B cell (primary cell): ENCODE results near the gene DAZAP2. TPM values are rescaled to one million over a fixed set of nuclear protein-coding genes. Genes with fewer than 3 reads are reported as not detected.

Source experiments
- ATAC-seq: fragments of 200-7000 bp; cut with Tn5 transposase; one replicate; pipeline ENCODE4 v1.10.0; 2021; ENCODE audit warnings: low read depth, mild to moderate bottlenecking, moderate number of reproducible peaks, moderate library complexity
- CTCF ChIA-PET: fragments of 350-600 bp; sonication (Branson Sonifier 250); formaldehyde crosslinking; loops from one replicate; lab custom pipeline; 2021; ENCODE audit warnings: antibody characterized with exemption, inconsistent platforms; lab: Charles Lee
- POLR2A ChIA-PET: fragments of 350-600 bp; sonication (Branson Sonifier 250); formaldehyde crosslinking; loops from one replicate; lab custom pipeline; 2021; ENCODE audit warnings: antibody characterized with exemption; lab: Charles Lee
- DNase-seq: peaks from one replicate; pipeline ENCODE4 v3.0.0; 2013
- H2AFZ ChIP-seq: 2 replicates; pipeline ENCODE4 v1.6.1; 2012; ENCODE audit warnings: mild to moderate bottlenecking, low read depth, low read length; ENCODE audit not compliant: insufficient read depth, poor library complexity, severe bottlenecking
- H3K27ac ChIP-seq, 2 donors: 1 replicate in 1 of 2; 2 replicates in 1 of 2; pipeline ENCODE4 v1.5.1; 2012 to 2013; ENCODE audit warnings: low read length in 2 of 2, mild to moderate bottlenecking in 2 of 2, moderate library complexity in 1 of 2
- H3K27me3 ChIP-seq, 4 experiments: fragments of 200-600 bp in 1 of 4; sonication (generic) in 1 of 4; replicated peaks in 1 of 4; 1 replicate in 2 of 4; 2 replicates in 2 of 4; pipeline versions ENCODE4 v1.6.1 to v1.7.0; 2013 to 2016; ENCODE audit warnings: low read length in 3 of 4, mild to moderate bottlenecking in 2 of 4, mixed read lengths in 1 of 4, moderate library complexity in 1 of 4; ENCODE audit not compliant: insufficient read depth in 4 of 4, control insufficient read depth in 3 of 4; ENCODE audit errors: control extremely low read depth in 1 of 4
- H3K36me3 ChIP-seq, 2 experiments: replicated peaks in 1 of 2; 1 replicate in 1 of 2; 2 replicates in 1 of 2; pipeline versions ENCODE4 v1.6.1 to v1.7.1; 2013; ENCODE audit warnings: low read length in 1 of 2; ENCODE audit not compliant: insufficient read depth in 2 of 2, control insufficient read depth in 1 of 2; ENCODE audit errors: control extremely low read depth in 1 of 2, extremely low read depth in 1 of 2
- H3K4me1 ChIP-seq, 2 donors: fragments of 200-600 bp in 1 of 2; sonication (generic) in 1 of 2; 1 replicate in 1 of 2; 2 replicates in 1 of 2; pipeline versions ENCODE4 v1.5.1 to v1.6.1; 2013 to 2017; ENCODE audit warnings: low read length in 2 of 2; ENCODE audit not compliant: control insufficient read depth in 2 of 2, insufficient read depth in 2 of 2
- H3K4me2 ChIP-seq: replicated peaks from 2 replicates; pipeline ENCODE3; 2012; ENCODE audit warnings: mild to moderate bottlenecking, low read depth, low read length; ENCODE audit not compliant: poor library complexity, severe bottlenecking
- H3K4me3 ChIP-seq, 5 experiments: fragments of 200-600 bp in 1 of 5; sonication (generic) in 1 of 5; 1 replicate in 3 of 5; 2 replicates in 2 of 5; pipeline versions ENCODE4 v1.5.1 to v1.7.0; 2011 to 2016; ENCODE audit warnings: low read length in 4 of 5, mild to moderate bottlenecking in 4 of 5, low read depth in 2 of 5, control low read depth in 1 of 5, moderate library complexity in 1 of 5; ENCODE audit not compliant: insufficient read depth in 1 of 5; ENCODE audit errors: control extremely low read depth in 1 of 5, extremely low read depth in 1 of 5
- H3K79me2 ChIP-seq: fragments of 200-600 bp; sonication (generic); one replicate; pipeline ENCODE4 v1.6.0; 2016; ENCODE audit warnings: low read length; ENCODE audit not compliant: control insufficient read depth, insufficient read depth
- H3K9ac ChIP-seq: fragments of 200-600 bp; sonication (generic); 2 replicates; pipeline ENCODE4 v1.6.1; 2017; ENCODE audit warnings: mild to moderate bottlenecking, low read length, moderate library complexity
- H3K9me3 ChIP-seq, 3 donors: one replicate each; pipeline versions ENCODE4 v1.6.1 to v1.7.1; 2013; ENCODE audit warnings: low read length in 2 of 3; ENCODE audit not compliant: control insufficient read depth in 2 of 3, insufficient read depth in 1 of 3; ENCODE audit errors: control extremely low read depth in 1 of 3
- H4K20me1 ChIP-seq: 2 replicates; pipeline ENCODE4 v1.6.0; 2012; ENCODE audit warnings: mild to moderate bottlenecking, low read length; ENCODE audit not compliant: insufficient read depth, control insufficient read depth, poor library complexity, severe bottlenecking
- H3K27ac Mint-ChIP-seq: one replicate; pipeline ENCODE4 v1.8.0; 2021; ENCODE audit warnings: mixed read lengths
- H3K27me3 Mint-ChIP-seq: one replicate; pipeline ENCODE4 v1.8.0; 2021; ENCODE audit warnings: mixed read lengths
- H3K4me1 Mint-ChIP-seq: one replicate; pipeline ENCODE4 v1.8.0; 2021; ENCODE audit warnings: mixed read lengths
- H3K4me3 Mint-ChIP-seq: one replicate; pipeline ENCODE4 v1.8.0; 2021; ENCODE audit warnings: mixed read lengths
- H3K9me3 Mint-ChIP-seq: one replicate; pipeline ENCODE4 v1.8.0; 2022; ENCODE audit warnings: mixed read lengths; ENCODE audit not compliant: insufficient read depth
- EZH2 ChIP-seq: IDR thresholded peaks from 2 replicates; pipeline ENCODE4 v1.6.1; 2012; ENCODE audit warnings: borderline replicate concordance, low read depth, mild to moderate bottlenecking, moderate library complexity, low read length; ENCODE audit not compliant: insufficient read depth, poor library complexity, severe bottlenecking
- WGBS: methylation state at CpG from one replicate; pipeline ENCODE4 v1.1.5; 2013; ENCODE audit warnings: missing lambda C conversion rate; ENCODE audit not compliant: insufficient coverage; 5-methylcytosine and 5-hydroxymethylcytosine counted together
- intact Hi-C: fragments of 100-400 bp; cut with micrococcal nuclease; formaldehyde crosslinking; loops from one replicate; pipeline ENCODE4 v1.10.0; 2022
- polyA plus RNA-seq: library from polyadenylated mRNA; depleted of rRNA; stranded (reverse); fragments of >200 nt; gene quantifications from 2 replicates; pipeline ENCODE4 v1.2.3, GENCODE V29; 2012
- total RNA-seq, 2 donors: library from RNA; stranded (reverse); fragments of 120-200 nt in 1 of 2; gene quantifications; 1 replicate in 1 of 2; 2 replicates in 1 of 2; pipeline versions ENCODE4 v1.2.3 to v1.2.4, GENCODE V29; 2013 to 2022
- TF ChIP-seq, protein P1 (sequence below): fragments of 200-600 bp; IDR thresholded peaks from one replicate; pipeline ENCODE4 v1.8.0; 2022; ENCODE audit warnings: antibody characterized with exemption, mild to moderate bottlenecking

Gene DAZAP2
- total and polyA plus RNA-seq, 2 donors (not counting 1 experiment from before 2014, with no cell fraction given), result 233 to 620 TPM

DNA sequence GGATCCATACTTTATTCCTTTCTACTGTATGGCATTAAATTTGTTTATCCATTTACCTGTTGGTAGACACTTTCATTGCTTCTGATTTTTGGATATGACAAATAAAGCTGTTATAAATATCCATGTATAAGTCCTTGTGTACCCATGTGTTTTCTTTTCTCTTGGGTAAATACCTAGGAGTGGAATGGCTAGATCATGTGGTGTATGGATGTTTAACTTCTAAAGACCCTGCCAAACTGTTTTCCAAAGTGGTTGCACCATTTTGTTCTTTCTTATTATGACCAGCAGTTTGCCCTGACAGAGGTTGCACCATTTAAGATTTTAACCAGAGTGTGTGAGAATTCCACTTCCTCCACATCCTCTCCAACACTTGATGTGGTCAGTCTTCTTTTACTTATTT lies 6.0 kb upstream of the DAZAP2 start:
- Mint-ChIP-seq H3K27me3 (no peaks in the 10 kb centered on the region), H3K4me3 (no peak overlapping the region), H3K27ac (no peak overlapping the region), H3K4me1 (no peaks in the 10 kb centered on the region), H3K9me3 (no peaks in the 10 kb centered on the region)
- ChIA-PET CTCF (no interaction called here), POLR2A (no interaction called here)
- Histone ChIP-seq H4K20me1 (no peaks in the 10 kb centered on the region), H3K4me1 (peaks cover 0 to under 1% of the 10 kb centered on the region in 2 donors), H3K79me2 (no peaks in the 10 kb centered on the region), H3K27ac (no peak overlapping the region), H3K4me3 (no peak overlapping the region), H3K27me3 (no peaks in the 10 kb centered on the region), H3K9me3 (peaks cover 0 to 6% (median 0%) of the 10 kb centered on the region in 3 donors), H3K4me2 (no peak overlapping the region), H2AFZ (no peak overlapping the region), H3K36me3 (no peaks in the 10 kb centered on the region), H3K9ac (no peak overlapping the region)
- no peak for TF ChIP-seq EZH2
- TF ChIP-seq, protein P1, sequence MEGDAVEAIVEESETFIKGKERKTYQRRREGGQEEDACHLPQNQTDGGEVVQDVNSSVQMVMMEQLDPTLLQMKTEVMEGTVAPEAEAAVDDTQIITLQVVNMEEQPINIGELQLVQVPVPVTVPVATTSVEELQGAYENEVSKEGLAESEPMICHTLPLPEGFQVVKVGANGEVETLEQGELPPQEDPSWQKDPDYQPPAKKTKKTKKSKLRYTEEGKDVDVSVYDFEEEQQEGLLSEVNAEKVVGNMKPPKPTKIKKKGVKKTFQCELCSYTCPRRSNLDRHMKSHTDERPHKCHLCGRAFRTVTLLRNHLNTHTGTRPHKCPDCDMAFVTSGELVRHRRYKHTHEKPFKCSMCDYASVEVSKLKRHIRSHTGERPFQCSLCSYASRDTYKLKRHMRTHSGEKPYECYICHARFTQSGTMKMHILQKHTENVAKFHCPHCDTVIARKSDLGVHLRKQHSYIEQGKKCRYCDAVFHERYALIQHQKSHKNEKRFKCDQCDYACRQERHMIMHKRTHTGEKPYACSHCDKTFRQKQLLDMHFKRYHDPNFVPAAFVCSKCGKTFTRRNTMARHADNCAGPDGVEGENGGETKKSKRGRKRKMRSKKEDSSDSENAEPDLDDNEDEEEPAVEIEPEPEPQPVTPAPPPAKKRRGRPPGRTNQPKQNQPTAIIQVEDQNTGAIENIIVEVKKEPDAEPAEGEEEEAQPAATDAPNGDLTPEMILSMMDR, result no peak
- DNase-seq (no peak), ATAC-seq (no peak)
- intact Hi-C loops, result no loop called here

DNA sequence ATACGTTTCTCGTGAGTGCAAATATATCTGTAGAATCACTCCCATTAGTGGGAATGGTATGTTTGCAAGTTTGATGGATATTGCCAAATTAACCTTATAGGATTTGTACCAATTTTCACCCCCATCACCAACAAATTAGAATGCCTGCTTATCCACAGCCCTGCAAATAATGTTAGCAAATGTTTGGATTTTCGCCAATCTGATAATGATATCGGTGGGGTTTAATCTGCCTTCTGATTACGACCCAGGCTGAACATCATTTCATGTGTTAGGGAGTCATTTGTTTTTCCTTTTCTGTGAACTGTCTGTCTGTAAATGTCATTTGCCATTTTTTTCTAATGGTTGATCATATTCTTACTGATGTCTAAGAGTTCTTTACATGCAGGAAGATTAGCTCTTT lies 4.1 kb upstream of the DAZAP2 start:
- WGBS, result 75% methylated on average over 2 of the region's 5 CpGs
- no peak overlapping the region for H3K4me2 ChIP-seq
- ChIA-PET CTCF (no interaction called here), POLR2A (no interaction called here)
- Mint-ChIP-seq H3K27me3 (no peaks in the 10 kb centered on the region), H3K9me3 (no peaks in the 10 kb centered on the region), H3K4me3 (no peak overlapping the region), H3K27ac (no peak overlapping the region), H3K4me1 (peaks cover 11% of the 10 kb centered on the region)
- no peak for ATAC-seq
- no peaks in the 10 kb centered on the region for H3K36me3 ChIP-seq
- H3K4me3 ChIP-seq, result no peak overlapping the region
- no peaks in the 10 kb centered on the region for H3K27me3 ChIP-seq
- H2AFZ ChIP-seq, result no peak overlapping the region
- H4K20me1 ChIP-seq, result peaks cover 4% of the 10 kb centered on the region
- DNase-seq, result no peak
- intact Hi-C loops, result no loop called here
- H3K9ac ChIP-seq, result no peak overlapping the region
- no peak overlapping the region for H3K27ac ChIP-seq
- peaks cover 3 to 7% of the 10 kb centered on the region in 2 donors for H3K4me1 ChIP-seq
- TF ChIP-seq, protein P1, result no peak
- no peak for TF ChIP-seq EZH2
- H3K9me3 ChIP-seq, result peaks cover 0 to 6% (median 0%) of the 10 kb centered on the region in 3 donors
- peaks cover 8% of the 10 kb centered on the region for H3K79me2 ChIP-seq
